MM.1S (cell line): ENCODE measurements around the gene TLK1.
"Not testable (repeated sequence)": the region's sequence is repeated elsewhere in the genome, so short reads cannot be mapped to it uniquely, and the experiment has no call there.

Experiments used
- DNase-seq: peaks from one replicate; pipeline ENCODE4 v3.0.0-alpha.2; 2015
- H2AFZ ChIP-seq: fragments of 300-600 bp; sonication (generic); 2 replicates; pipeline ENCODE4 v1.6.0; 2016; ENCODE audit warnings: antibody characterized with exemption, low read length
- H3F3A ChIP-seq: fragments of 300-600 bp; sonication (generic); 2 replicates; pipeline ENCODE4 v1.6.1; 2016; ENCODE audit warnings: mild to moderate bottlenecking, antibody characterized with exemption, low read length, moderate library complexity, mixed read lengths; ENCODE audit not compliant: insufficient read depth
- H3K27ac ChIP-seq: fragments of 300-600 bp; sonication (generic); 2 replicates; pipeline ENCODE4 v1.5.1; 2016; ENCODE audit warnings: mild to moderate bottlenecking, low read length
- H3K27me3 ChIP-seq: fragments of 300-600 bp; sonication (generic); replicated peaks from 2 replicates; pipeline ENCODE4 v1.6.0; 2016; ENCODE audit warnings: low read length; ENCODE audit not compliant: insufficient read depth
- H3K36me3 ChIP-seq: fragments of 300-600 bp; sonication (generic); replicated peaks from 2 replicates; pipeline ENCODE4 v1.6.1; 2016; ENCODE audit warnings: mild to moderate bottlenecking, low read length, mixed read lengths; ENCODE audit not compliant: insufficient read depth
- H3K4me1 ChIP-seq: fragments of 300-600 bp; sonication (generic); 2 replicates; pipeline ENCODE4 v1.6.1; 2016; ENCODE audit warnings: low read length, mixed read lengths
- H3K4me2 ChIP-seq: fragments of 300-600 bp; sonication (generic); 2 replicates; pipeline ENCODE4 v1.6.0; 2016; ENCODE audit warnings: low read depth, low read length
- H3K4me3 ChIP-seq: fragments of 300-600 bp; sonication (generic); 2 replicates; pipeline ENCODE4 v1.5.1; 2016; ENCODE audit warnings: low read length, mixed read lengths
- H3K79me2 ChIP-seq: fragments of 300-600 bp; sonication (generic); 2 replicates; pipeline ENCODE4 v1.6.1; 2016; ENCODE audit warnings: mixed run types, low read length, mixed read lengths
- H3K9ac ChIP-seq: fragments of 300-600 bp; sonication (generic); 2 replicates; pipeline ENCODE4 v1.6.1; 2016; ENCODE audit warnings: low read length, mixed read lengths
- H3K9me2 ChIP-seq: fragments of 300-600 bp; sonication (generic); replicated peaks from 2 replicates; pipeline ENCODE4 v1.6.1; 2016; ENCODE audit warnings: mild to moderate bottlenecking, low read length, mixed read lengths; ENCODE audit not compliant: insufficient read depth
- H3K9me3 ChIP-seq: fragments of 300-600 bp; sonication (generic); replicated peaks from 2 replicates; pipeline ENCODE4 v1.6.1; 2016; ENCODE audit warnings: mild to moderate bottlenecking, low read length, mixed read lengths; ENCODE audit not compliant: insufficient read depth
- H4K20me1 ChIP-seq: fragments of 300-600 bp; sonication (generic); 2 replicates; pipeline ENCODE4 v1.6.1; 2016; ENCODE audit warnings: mild to moderate bottlenecking, low read length, moderate library complexity, mixed read lengths; ENCODE audit not compliant: insufficient read depth
- CTCF ChIP-seq: fragments of 300-600 bp; sonication (generic); IDR thresholded peaks from 2 replicates; pipeline ENCODE4 v1.5.1; 2016; ENCODE audit warnings: antibody characterized with exemption, low read length, mixed read lengths
- EZH2 ChIP-seq: fragments of 300-600 bp; sonication (generic); optimal IDR thresholded peaks from 2 replicates; pipeline ENCODE3; 2017; ENCODE audit warnings: low read depth, mild to moderate bottlenecking, antibody characterized with exemption, low read length, mixed read lengths
- EZH2phosphoT487 ChIP-seq: fragments of 300-600 bp; sonication (generic); IDR thresholded peaks from 2 replicates; pipeline ENCODE4 v1.6.1; 2018; ENCODE audit warnings: antibody characterized with exemption, low read length

The TLK1 gene

GRCh38 chr2:171080607-171081006 is 80.1 kb downstream of the TLK1 start:
- Histone ChIP-seq H3K79me2 (peaks cover 41% of the 10 kb centered on the region), H3K4me3 (no peak overlapping the region), H3K27me3 (no peaks in the 10 kb centered on the region), H3K9me3 (no peaks in the 10 kb centered on the region), H4K20me1 (no peaks in the 10 kb centered on the region), H3K27ac (no peak overlapping the region), H3K4me1 (no peaks in the 10 kb centered on the region), H3K9me2 (no peaks in the 10 kb centered on the region), H2AFZ (no peak overlapping the region), H3K9ac (no peak overlapping the region), H3K36me3 (no peaks in the 10 kb centered on the region), H3K4me2 (no peak overlapping the region), H3F3A (no peaks in the 10 kb centered on the region)
- no peak for DNase-seq
- TF ChIP-seq EZH2phosphoT487 (no peak), EZH2 (no peak), CTCF (no peak)

- H3K4me2 ChIP-seq, H3K4me3 ChIP-seq, H3K27ac ChIP-seq, H3F3A ChIP-seq, H3K27me3 ChIP-seq, H2AFZ ChIP-seq, DNase-seq, H4K20me1 ChIP-seq, H3K9me2 ChIP-seq, H3K4me1 ChIP-seq, H3K9ac ChIP-seq, H3K36me3 ChIP-seq, H3K9me3 ChIP-seq: not testable (repeated sequence)
- peaks cover 18% of the 10 kb centered on the region; the same call in 1 of the 2 replicates for H3K79me2 ChIP-seq
Observed at GRCh38 chr2:171076422-171076821, 84.3 kb downstream of the TLK1 start.

GRCh38 chr2:171072164-171072563 is 88.5 kb downstream of the TLK1 start:
- H3K9me3 ChIP-seq: no peaks in the 10 kb centered on the region
- no peaks in the 10 kb centered on the region for H3K9me2 ChIP-seq
- H3K4me2 ChIP-seq: no peak overlapping the region
- H3K36me3 ChIP-seq: no peaks in the 10 kb centered on the region; the same call in 1 of the 2 replicates
- no peaks in the 10 kb centered on the region for H3K4me1 ChIP-seq
- H3F3A ChIP-seq: no peaks in the 10 kb centered on the region
- no peaks in the 10 kb centered on the region for H3K27me3 ChIP-seq
- H2AFZ ChIP-seq: no peak overlapping the region
- no peak for DNase-seq
- H3K9ac ChIP-seq: no peak overlapping the region
- H4K20me1 ChIP-seq: no peaks in the 10 kb centered on the region
- no peak for TF ChIP-seq EZH2
- TF ChIP-seq CTCF: no peak
- no peak for TF ChIP-seq EZH2phosphoT487
- H3K27ac ChIP-seq: no peak overlapping the region
- peaks cover 25% of the 10 kb centered on the region for H3K79me2 ChIP-seq
- no peak overlapping the region for H3K4me3 ChIP-seq

- no peak overlapping the region for H3K9ac ChIP-seq
- no peak overlapping the region for H3K4me2 ChIP-seq
- H3K79me2 ChIP-seq: peaks cover 24% of the 10 kb centered on the region
- TF ChIP-seq EZH2phosphoT487 (no peak), EZH2 (no peak), CTCF (no peak)
- H3K27ac ChIP-seq: no peak overlapping the region
- no peak for DNase-seq
- no peaks in the 10 kb centered on the region for H3F3A ChIP-seq
- no peaks in the 10 kb centered on the region for H3K4me1 ChIP-seq
- H3K9me3 ChIP-seq: no peaks in the 10 kb centered on the region
- no peaks in the 10 kb centered on the region for H4K20me1 ChIP-seq
- no peak overlapping the region for H2AFZ ChIP-seq
- H3K27me3 ChIP-seq: no peaks in the 10 kb centered on the region
- no peaks in the 10 kb centered on the region for H3K9me2 ChIP-seq
- H3K4me3 ChIP-seq: no peak overlapping the region
- H3K36me3 ChIP-seq: no peaks in the 10 kb centered on the region; the same call in 1 of the 2 replicates
Observed at GRCh38 chr2:171069286-171069956, 91.3 kb downstream of the TLK1 start.
